Activated T-cell treated with anti-CD3 and anti-CD28 coated beads for 24 hours (primary cell): ENCODE results near the gene OPALIN.

Source experiments
- DNase-seq: peaks from one replicate; pipeline ENCODE4 v3.0.0-alpha.2; 2020; ENCODE audit warnings: low read depth

The OPALIN gene

DNA sequence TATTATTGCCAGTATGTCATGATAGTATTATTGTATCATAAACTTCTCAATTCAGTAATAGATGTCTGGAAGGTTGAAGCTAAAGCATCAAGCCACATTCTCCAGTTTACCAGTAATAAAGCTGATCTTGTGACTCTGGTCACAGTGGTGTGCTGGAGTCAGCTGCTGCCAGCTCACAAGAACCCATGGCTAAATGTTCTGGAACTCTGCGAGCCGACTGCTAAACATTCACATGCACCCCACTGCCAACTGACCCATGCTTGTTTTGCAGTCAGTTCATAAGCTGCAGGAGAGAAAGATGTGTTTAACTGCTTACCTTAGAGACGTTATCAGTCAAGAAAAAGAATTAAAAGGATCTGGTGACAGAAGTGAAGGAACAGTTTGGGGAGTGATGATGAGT is 60.4 kb downstream of the OPALIN start:
- no peak for DNase-seq

DNA sequence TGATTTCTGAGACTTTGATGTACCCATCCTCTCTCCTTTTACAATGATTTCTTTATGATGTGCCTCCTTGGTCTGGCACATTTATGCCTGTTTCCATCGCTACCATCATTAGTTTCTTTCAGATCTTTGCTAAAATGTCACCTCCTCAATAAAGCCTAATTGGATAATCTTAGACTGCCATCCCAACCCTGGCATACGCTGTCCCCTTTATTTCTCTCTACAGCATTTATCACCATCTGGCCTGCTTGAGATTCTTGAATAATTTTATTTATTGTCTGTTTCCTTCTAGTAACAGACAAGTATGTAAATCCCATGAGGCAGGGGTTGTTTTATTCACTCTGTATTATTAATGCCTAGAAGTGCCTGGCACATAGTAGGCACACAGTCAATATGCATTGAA is 61.3 kb downstream of the OPALIN start:
- DNase-seq, result no peak

DNA sequence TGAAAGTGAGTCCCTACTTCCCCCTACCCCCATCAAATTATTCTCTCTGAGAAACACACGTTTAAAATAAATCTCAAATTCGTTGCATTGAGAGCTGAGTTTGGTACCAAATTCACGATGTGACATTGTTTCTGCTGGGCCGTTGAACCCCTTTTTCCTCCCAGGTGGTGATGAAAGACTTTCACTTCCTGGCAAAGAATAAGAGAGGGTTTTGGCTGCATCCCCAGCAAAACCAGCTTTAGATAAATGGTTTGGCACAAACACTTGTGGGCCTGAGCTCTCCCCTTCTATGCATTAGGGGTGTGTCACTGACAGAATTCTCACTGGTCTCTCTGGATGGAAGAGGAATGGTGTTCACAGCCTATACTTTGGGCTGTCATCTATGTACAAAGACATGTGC is 63.3 kb downstream of the OPALIN start:
- DNase-seq, result no peak
